HS-5 (cell line): ENCODE measurements around the gene IL1RAPL1.
"Not testable (repeated sequence)": the region's sequence is repeated elsewhere in the genome, so short reads cannot be mapped to it uniquely, and the experiment has no call there.

Experiments used
- DNase-seq: peaks from one replicate; pipeline ENCODE4 v3.0.0-alpha.2; 2012; ENCODE audit warnings: low read depth

The IL1RAPL1 gene

GRCh38 chrX:28628120-28628519, 40.9 kb downstream of the IL1RAPL1 start:
- no peak for DNase-seq

DNA sequence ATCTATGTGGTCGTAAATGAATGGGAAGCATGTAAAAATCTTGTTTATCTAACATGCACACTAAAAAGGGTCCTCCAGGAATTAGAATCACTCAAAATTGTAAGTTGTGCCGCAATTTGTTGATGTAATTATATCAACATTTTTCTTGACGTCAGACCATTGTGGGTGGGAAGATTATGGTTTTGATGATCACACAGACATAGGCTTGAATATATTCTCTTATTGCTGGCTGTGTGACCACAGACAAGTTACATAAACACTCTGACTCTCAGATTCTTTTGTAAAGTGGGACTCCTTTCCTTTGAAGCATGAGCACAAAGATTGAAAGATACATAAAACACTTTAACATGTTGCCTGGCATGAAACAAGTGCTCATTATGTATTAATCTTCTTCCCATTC, 51.5 kb downstream of the IL1RAPL1 start:
- DNase-seq: no peak

GRCh38 chrX:28639451-28639850, 52.2 kb downstream of the IL1RAPL1 start:
- no peak for DNase-seq

DNA sequence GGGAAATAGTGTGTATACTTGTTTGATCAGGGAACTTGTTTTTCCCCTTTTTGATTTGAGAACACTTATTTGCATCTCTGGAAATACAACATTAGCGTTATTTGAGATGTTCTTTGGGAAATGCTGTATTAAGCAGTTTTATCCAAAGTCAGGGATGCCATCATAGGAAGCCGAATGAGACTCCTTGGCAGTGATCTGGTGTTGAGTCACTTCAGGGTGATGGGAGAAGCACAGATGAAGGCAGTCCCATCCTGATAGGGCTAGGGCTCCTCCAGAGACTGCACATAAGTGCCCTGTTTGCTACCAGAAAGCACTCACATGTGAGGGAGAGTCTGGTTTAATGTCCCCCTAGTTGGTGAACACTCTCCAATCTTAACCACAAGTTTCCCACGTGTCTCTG, 62.3 kb downstream of the IL1RAPL1 start:
- no peak for DNase-seq

DNA sequence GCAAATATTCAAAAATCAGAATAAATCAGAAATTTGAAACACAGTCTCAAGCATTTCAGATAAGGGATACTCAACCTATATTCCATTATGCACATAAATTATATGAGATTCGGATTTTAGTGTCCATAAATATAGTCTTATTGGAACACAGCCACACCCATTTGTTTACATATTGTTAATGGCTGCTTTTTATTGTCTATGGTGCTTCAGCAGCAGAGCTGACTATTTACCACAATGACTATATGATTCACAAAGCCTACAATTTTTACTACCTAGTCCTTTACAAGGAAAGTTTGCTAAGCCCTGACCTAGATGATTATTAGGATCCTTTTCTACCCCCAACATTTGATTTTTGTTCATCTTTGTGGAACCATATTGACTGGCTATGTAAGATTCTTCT, 63.9 kb downstream of the IL1RAPL1 start:
- DNase-seq: no peak

DNA sequence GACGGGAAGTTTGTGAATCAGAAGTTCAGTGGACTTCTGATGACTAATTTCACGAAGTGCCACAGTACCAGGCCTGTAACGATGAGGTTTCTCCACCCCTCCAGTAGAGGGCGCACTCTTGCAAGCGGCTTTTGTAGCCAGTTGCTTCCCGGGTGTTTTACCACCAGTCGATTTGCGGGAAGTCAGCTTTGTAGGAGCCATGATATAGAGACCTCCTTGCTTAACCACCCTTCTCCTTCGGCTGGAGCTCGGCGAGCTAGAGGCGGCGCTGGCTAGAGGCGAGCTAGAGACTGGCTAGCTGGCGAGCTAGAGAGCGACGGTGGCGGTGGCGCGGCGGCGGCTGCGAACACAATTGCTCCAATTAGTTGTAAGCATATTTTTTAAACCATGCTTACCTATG, 72.0 kb downstream of the IL1RAPL1 start:
- no peak for DNase-seq

- no peak for DNase-seq
These were observed 78.5 kb downstream of the IL1RAPL1 start for GRCh38 chrX:28665778-28666177.

- DNase-seq: no peak
These were observed 81.1 kb downstream of the IL1RAPL1 start for GRCh38 chrX:28668303-28668702.

DNA sequence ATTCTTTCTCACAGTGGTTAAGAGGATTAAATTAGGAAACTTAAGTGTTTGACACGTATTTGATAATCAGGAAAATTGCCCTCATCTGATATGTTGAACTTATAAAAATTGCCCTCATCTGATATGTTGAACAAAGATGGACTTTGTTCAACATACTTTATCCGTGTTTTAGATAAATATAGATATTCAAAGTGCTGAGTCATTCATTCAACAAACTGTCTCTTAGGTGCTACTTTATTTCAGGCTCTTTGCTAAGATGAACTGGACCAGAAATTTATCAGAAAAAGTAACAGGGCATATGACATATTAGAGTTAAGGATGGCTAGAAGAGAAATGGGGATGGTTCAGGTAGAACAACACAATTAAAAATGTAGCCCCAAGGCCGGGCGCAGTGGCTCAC, 81.7 kb downstream of the IL1RAPL1 start:
- no peak for DNase-seq

DNA sequence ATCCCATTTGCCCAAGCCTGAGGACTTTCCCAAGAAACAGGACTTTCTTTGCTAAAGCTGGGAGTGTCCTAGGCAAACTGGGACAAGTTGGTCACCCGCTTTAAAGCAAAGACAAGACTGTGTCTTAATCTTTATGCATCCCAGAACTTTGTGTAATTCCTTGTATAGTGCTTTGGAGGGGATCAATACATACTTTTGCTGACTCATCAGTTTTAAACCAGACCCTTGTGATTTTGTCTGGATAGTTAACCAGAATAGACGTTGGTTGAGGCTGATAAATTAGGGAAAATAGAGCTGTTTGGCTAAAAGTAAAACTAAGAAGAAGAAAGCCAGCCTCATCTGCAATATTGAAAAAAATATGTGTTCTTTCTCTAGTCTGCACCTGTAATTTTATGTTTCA, 82.8 kb downstream of the IL1RAPL1 start:
- no peak for DNase-seq

- no peak for DNase-seq
These were observed 87.9 kb downstream of the IL1RAPL1 start for GRCh38 chrX:28675173-28675572.

- DNase-seq: no peak
These were observed 105.9 kb downstream of the IL1RAPL1 start for GRCh38 chrX:28693101-28693500.

GRCh38 chrX:28697732-28698131, 110.5 kb downstream of the IL1RAPL1 start:
- DNase-seq: no peak

GRCh38 chrX:28701222-28701621, 114.0 kb downstream of the IL1RAPL1 start:
- DNase-seq: no peak

GRCh38 chrX:28706964-28707363, 119.7 kb downstream of the IL1RAPL1 start:
- DNase-seq: no peak

DNA sequence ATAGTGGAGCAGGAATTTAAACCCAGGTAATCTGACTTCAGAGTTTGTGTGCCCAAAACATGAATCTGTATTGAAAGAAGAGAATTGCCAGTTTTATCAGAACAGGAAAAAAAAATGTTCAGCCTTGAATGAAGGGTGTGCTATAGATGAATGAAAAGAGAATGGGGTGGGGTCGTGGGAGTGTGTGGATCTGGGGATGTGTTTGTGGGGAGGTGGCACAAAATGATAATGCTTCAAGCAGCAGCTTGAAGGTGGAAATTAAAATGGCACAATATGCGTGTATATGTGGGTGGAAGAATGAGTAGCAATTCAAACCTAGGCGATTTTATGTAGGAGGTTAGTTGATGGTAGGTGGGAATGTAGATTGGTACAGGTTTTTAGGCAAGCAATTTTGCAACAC, 122.2 kb downstream of the IL1RAPL1 start:
- no peak for DNase-seq

GRCh38 chrX:28717864-28718263, 130.6 kb downstream of the IL1RAPL1 start:
- no peak for DNase-seq

- no peak for DNase-seq
These were observed 131.2 kb downstream of the IL1RAPL1 start for GRCh38 chrX:28718450-28718849.

GRCh38 chrX:28719620-28720019, 132.4 kb downstream of the IL1RAPL1 start:
- no peak for DNase-seq

- no peak for DNase-seq
These were observed 165.1 kb downstream of the IL1RAPL1 start for GRCh38 chrX:28752330-28752729.

DNA sequence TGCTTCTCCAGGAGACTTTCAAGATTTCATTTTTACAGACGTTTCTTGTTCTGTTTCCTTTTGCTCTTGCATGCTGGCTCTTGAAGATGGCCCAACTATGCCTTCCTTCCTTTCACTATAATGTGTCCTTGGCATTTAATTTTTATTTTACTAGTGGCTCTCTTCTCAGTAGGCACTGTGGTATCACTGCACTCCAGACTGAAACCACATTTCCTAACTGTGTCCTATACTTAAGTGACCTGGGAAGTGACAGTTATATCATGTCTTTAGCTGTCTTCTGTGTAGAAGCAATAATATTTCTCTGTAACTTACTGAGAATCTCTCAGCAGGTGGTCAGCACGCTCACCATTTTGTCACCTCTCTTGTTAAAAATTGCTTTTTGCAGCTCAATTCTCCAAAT, 168.9 kb downstream of the IL1RAPL1 start:
- DNase-seq: no peak

- no peak for DNase-seq
These were observed 169.4 kb downstream of the IL1RAPL1 start for GRCh38 chrX:28756647-28757046.

GRCh38 chrX:28757290-28757689, 170.0 kb downstream of the IL1RAPL1 start:
- no peak for DNase-seq

- DNase-seq: not testable (repeated sequence)
These were observed 179.3 kb downstream of the IL1RAPL1 start for GRCh38 chrX:28766561-28766960.

DNA sequence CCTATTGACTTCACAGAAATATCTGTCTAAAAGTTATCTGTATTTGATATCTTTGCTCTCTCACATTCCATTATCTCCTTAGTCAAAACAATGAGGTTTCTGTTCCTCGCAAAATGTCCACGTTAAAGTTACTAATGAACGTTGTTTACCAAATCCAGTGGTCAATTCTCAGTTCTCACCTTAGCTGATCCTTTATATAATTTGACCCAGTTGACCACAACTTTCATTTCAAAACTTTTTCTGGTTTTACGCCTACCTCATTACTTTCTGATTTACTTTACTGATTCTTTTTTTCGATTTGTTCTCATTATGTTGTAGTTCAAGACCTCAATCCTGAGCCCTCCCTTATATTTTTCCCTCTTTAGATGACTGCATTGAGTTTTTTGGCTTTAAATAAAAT, 186.6 kb downstream of the IL1RAPL1 start:
- DNase-seq: no peak
